CD14-positive monocyte (primary cell): ENCODE results near the gene GGTA1. TPM values are rescaled to one million over a fixed set of nuclear protein-coding genes. Genes with fewer than 3 reads are reported as not detected.

Experiments used
- DNase-seq, 3 donors: peaks; one replicate each; pipeline ENCODE4 v3.0.0-alpha.2; 2011 to 2022
- H2AFZ ChIP-seq: 2 replicates; pipeline ENCODE4 v1.6.0; 2012; ENCODE audit warnings: mild to moderate bottlenecking, low read depth, low read length, inconsistent platforms; ENCODE audit not compliant: insufficient read depth, poor library complexity, severe bottlenecking
- H3K27ac ChIP-seq, 2 donors: 1 replicate in 1 of 2; 2 replicates in 1 of 2; pipeline ENCODE4 v1.5.1; 2012 to 2013; ENCODE audit warnings: low read length in 2 of 2, control low read depth in 1 of 2, inconsistent platforms in 1 of 2, low read depth in 1 of 2, mild to moderate bottlenecking in 1 of 2
- H3K27me3 ChIP-seq, 2 donors: one replicate each; pipeline versions ENCODE4 v1.6.0 to v1.6.1; 2011 to 2013; ENCODE audit warnings: low read length in 2 of 2; ENCODE audit not compliant: control insufficient read depth in 2 of 2, insufficient read depth in 2 of 2
- H3K36me3 ChIP-seq, 2 donors: replicated peaks in 1 of 2; 1 replicate in 1 of 2; 2 replicates in 1 of 2; pipeline versions ENCODE4 v1.5.1 to v1.6.1; 2012 to 2013; ENCODE audit warnings: low read length in 2 of 2, control low read depth in 1 of 2, inconsistent platforms in 1 of 2, mild to moderate bottlenecking in 1 of 2; ENCODE audit not compliant: insufficient read depth in 2 of 2, control insufficient read depth in 1 of 2
- H3K4me1 ChIP-seq, 2 donors: 1 replicate in 1 of 2; 2 replicates in 1 of 2; pipeline versions ENCODE4 v1.5.1 to v1.6.1; 2012 to 2013; ENCODE audit warnings: low read length in 2 of 2, control low read depth in 1 of 2, inconsistent platforms in 1 of 2, mild to moderate bottlenecking in 1 of 2, moderate library complexity in 1 of 2; ENCODE audit not compliant: insufficient read depth in 2 of 2, control insufficient read depth in 1 of 2
- H3K4me2 ChIP-seq: replicated peaks from 2 replicates; pipeline ENCODE3; 2012; ENCODE audit warnings: low read length, moderate library complexity, mild to moderate bottlenecking; ENCODE audit not compliant: poor library complexity, severe bottlenecking; ENCODE audit errors: extremely low read depth
- H3K4me3 ChIP-seq, 3 experiments: fragments of 200-600 bp in 1 of 3; sonication (generic) in 1 of 3; replicated peaks in 1 of 3; 1 replicate in 2 of 3; 2 replicates in 1 of 3; pipeline ENCODE4 v1.5.1; 2011 to 2013; ENCODE audit warnings: low read length in 3 of 3, mild to moderate bottlenecking in 3 of 3, control low read depth in 2 of 3, low read depth in 2 of 3, inconsistent platforms in 1 of 3, moderate library complexity in 1 of 3
- H3K79me2 ChIP-seq: 2 replicates; pipeline ENCODE4 v1.6.0; 2012; ENCODE audit warnings: mild to moderate bottlenecking, control low read depth, inconsistent platforms, low read length, moderate library complexity; ENCODE audit not compliant: insufficient read depth
- H3K9ac ChIP-seq: 2 replicates; pipeline ENCODE4 v1.6.0; 2017; ENCODE audit warnings: low read length, mild to moderate bottlenecking; ENCODE audit not compliant: insufficient read depth, poor library complexity, severe bottlenecking
- H3K9me3 ChIP-seq, 2 donors: replicated peaks in 1 of 2; 1 replicate in 1 of 2; 2 replicates in 1 of 2; pipeline versions ENCODE4 v1.5.1 to v1.6.1; 2012 to 2013; ENCODE audit warnings: low read length in 2 of 2, control low read depth in 1 of 2; ENCODE audit not compliant: control insufficient read depth in 1 of 2, insufficient read depth in 1 of 2
- H4K20me1 ChIP-seq: 2 replicates; pipeline ENCODE4 v1.6.0; 2012; ENCODE audit warnings: mild to moderate bottlenecking, low read length, control low read depth, moderate library complexity; ENCODE audit not compliant: insufficient read depth
- H3K27ac Mint-ChIP-seq, 7 donors: one replicate each; pipeline ENCODE4 v1.8.0; 2020; ENCODE audit warnings: mild to moderate bottlenecking in 7 of 7, mixed read lengths in 7 of 7, moderate library complexity in 6 of 7, inconsistent platforms in 2 of 7
- H3K27me3 Mint-ChIP-seq, 3 donors: one replicate each; pipeline ENCODE4 v1.8.0; 2021 to 2022; ENCODE audit warnings: low read depth in 3 of 3, mild to moderate bottlenecking in 3 of 3, mixed read lengths in 3 of 3, moderate library complexity in 3 of 3, inconsistent platforms in 1 of 3
- H3K36me3 Mint-ChIP-seq, 2 donors: one replicate each; pipeline ENCODE4 v1.8.0; 2020; ENCODE audit warnings: mixed read lengths in 2 of 2, inconsistent platforms in 1 of 2, mild to moderate bottlenecking in 1 of 2
- H3K4me1 Mint-ChIP-seq: one replicate; pipeline ENCODE4 v1.8.0; 2020; ENCODE audit warnings: mild to moderate bottlenecking, mixed read lengths
- H3K4me3 Mint-ChIP-seq, 2 donors: one replicate each; pipeline ENCODE4 v1.8.0; 2020; ENCODE audit warnings: mild to moderate bottlenecking in 2 of 2, mixed read lengths in 2 of 2, moderate library complexity in 1 of 2
- H3K9me3 Mint-ChIP-seq, 7 donors: one replicate each; pipeline ENCODE4 v1.8.0; 2020 to 2022; ENCODE audit warnings: mixed read lengths in 7 of 7, mild to moderate bottlenecking in 6 of 7, moderate library complexity in 6 of 7, inconsistent platforms in 2 of 7
- CTCF ChIP-seq: fragments of 200-600 bp; IDR thresholded peaks from one replicate; pipeline ENCODE4 v1.8.0; 2022; ENCODE audit warnings: antibody characterized with exemption, mild to moderate bottlenecking
- WGBS: methylation state at CpG from one replicate; pipeline ENCODE4 v1.1.5; 2013; ENCODE audit warnings: missing lambda C conversion rate; ENCODE audit not compliant: insufficient coverage; 5-methylcytosine and 5-hydroxymethylcytosine counted together
- intact Hi-C, 2 donors: fragments of 100-400 bp; cut with micrococcal nuclease; formaldehyde crosslinking; loops; one replicate each; pipeline versions ENCODE4 v1.15.0 to v1.15.1; 2023
- polyA plus RNA-seq, 3 donors: library from polyadenylated mRNA; depleted of rRNA in 1 of 3; unstranded in 2 of 3; stranded (reverse) in 1 of 3; fragments of 300-500 nt in 2 of 3; fragments of >200 nt in 1 of 3; fragmentation: Illumina TruSeq in 2 of 3; gene quantifications; 1 replicate in 2 of 3; 2 replicates in 1 of 3; pipeline ENCODE4 v1.2.3, GENCODE V29; 2012 to 2021

The GGTA1 gene
- polyA plus RNA-seq, 3 donors: 10.9 to 35.6 (median 15.4) TPM

- H3K4me1 Mint-ChIP-seq: no peaks in the 10 kb centered on the region
- H3K9me3 Mint-ChIP-seq: peaks cover 0 to 4% (median under 1%) of the 10 kb centered on the region in 7 donors
- no peak overlapping the region for H3K27ac Mint-ChIP-seq
These were observed 75.6 kb downstream of the GGTA1 start for GRCh38 chr9:121424024-121424432.

GRCh38 chr9:121411993-121412392, 87.7 kb downstream of the GGTA1 start:
- Histone ChIP-seq H3K4me3 (no peak overlapping the region), H3K4me2 (no peak overlapping the region), H2AFZ (no peak overlapping the region), H3K36me3 (no peaks in the 10 kb centered on the region), H4K20me1 (no peaks in the 10 kb centered on the region), H3K9me3 (no peaks in the 10 kb centered on the region), H3K4me1 (no peaks in the 10 kb centered on the region), H3K27me3 (no peaks in the 10 kb centered on the region), H3K79me2 (no peaks in the 10 kb centered on the region), H3K27ac (no peak overlapping the region), H3K9ac (no peak overlapping the region)
- DNase-seq: no peak
- H3K4me3 Mint-ChIP-seq: no peak overlapping the region
- WGBS: 100% methylated on average over 1 of the region's 3 CpGs
- peaks cover 0 to 3% (median 0%) of the 10 kb centered on the region in 7 donors for H3K9me3 Mint-ChIP-seq
- peak overlapping the region in 1 of 7 donors; percentile 36 for H3K27ac Mint-ChIP-seq
- TF ChIP-seq CTCF: no peak
- H3K27me3 Mint-ChIP-seq: peaks cover 0 to 2% (median 2%) of the 10 kb centered on the region in 3 donors
- peaks cover 4% of the 10 kb centered on the region for H3K4me1 Mint-ChIP-seq
- no peaks in the 10 kb centered on the region for H3K36me3 Mint-ChIP-seq
- intact Hi-C loops: no loop called here

More at GRCh38 chr9:121424024-121424432, 75.6 kb downstream of the GGTA1 start:
- H4K20me1 ChIP-seq: no peaks in the 10 kb centered on the region
- Mint-ChIP-seq H3K4me3 (no peak overlapping the region), H3K27me3 (peaks cover 0 to 1% (median 0%) of the 10 kb centered on the region in 3 donors), H3K36me3 (no peaks in the 10 kb centered on the region)
- WGBS: no CpG with 5 or more reads among the region's 1 CpG
- H2AFZ ChIP-seq: no peak overlapping the region
- no peak overlapping the region for H3K4me3 ChIP-seq
- H3K36me3 ChIP-seq: no peaks in the 10 kb centered on the region
- no peaks in the 10 kb centered on the region for H3K27me3 ChIP-seq
- intact Hi-C loops: no loop called here
- DNase-seq: no peak
- H3K79me2 ChIP-seq: no peaks in the 10 kb centered on the region
- H3K27ac ChIP-seq: no peak overlapping the region
- TF ChIP-seq CTCF: no peak
- H3K4me2 ChIP-seq: no peak overlapping the region
- H3K9me3 ChIP-seq: no peaks in the 10 kb centered on the region
- H3K9ac ChIP-seq: no peak overlapping the region
- no peaks in the 10 kb centered on the region for H3K4me1 ChIP-seq
